Measurements from ENCODE around the gene OSBPL6. TPM values are rescaled to one million over a fixed set of nuclear protein-coding genes. Genes with fewer than 3 reads are reported as not detected.

Gene OSBPL6
- total RNA-seq, 4 donors from 2014 or later = 11.6 to 51.1 (median 40.7) TPM

DNA sequence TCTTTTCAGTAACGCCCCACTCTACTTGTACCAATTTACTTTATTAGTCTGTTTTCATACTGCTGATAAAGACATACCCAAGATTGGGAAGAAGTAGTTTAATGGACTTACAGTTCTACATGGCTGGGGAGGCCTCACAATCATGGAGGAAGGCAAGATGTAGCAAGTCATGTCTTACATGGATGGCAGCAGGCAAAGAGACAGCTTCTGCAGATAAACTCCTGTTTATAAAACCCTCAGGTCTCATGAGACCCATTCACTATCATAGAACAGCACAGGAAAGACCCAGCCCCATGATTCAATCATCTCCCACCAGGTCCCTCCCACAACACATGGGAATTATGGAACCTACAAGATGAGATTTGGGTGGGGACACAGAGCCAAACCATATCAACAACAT, 38.8 kb upstream of the OSBPL6 start:
- peaks cover 3 to 8% of the 10 kb centered on the region in 2 donors for H3K4me1 ChIP-seq
- no peaks in the 10 kb centered on the region for H3K27me3 ChIP-seq
- in situ Hi-C loops (cut with MboI; ENCODE audit: low sequenced_read_pairs in 4 of 4) = no loop called here
- no peak overlapping the region for H3K4me3 ChIP-seq
- no peaks in the 10 kb centered on the region for H3K9me3 ChIP-seq
- no peak for DNase-seq
- TF ChIP-seq POLR2A (IDR thresholded peaks at IDR 0.05) = no peak
- TF ChIP-seq, protein P1, sequence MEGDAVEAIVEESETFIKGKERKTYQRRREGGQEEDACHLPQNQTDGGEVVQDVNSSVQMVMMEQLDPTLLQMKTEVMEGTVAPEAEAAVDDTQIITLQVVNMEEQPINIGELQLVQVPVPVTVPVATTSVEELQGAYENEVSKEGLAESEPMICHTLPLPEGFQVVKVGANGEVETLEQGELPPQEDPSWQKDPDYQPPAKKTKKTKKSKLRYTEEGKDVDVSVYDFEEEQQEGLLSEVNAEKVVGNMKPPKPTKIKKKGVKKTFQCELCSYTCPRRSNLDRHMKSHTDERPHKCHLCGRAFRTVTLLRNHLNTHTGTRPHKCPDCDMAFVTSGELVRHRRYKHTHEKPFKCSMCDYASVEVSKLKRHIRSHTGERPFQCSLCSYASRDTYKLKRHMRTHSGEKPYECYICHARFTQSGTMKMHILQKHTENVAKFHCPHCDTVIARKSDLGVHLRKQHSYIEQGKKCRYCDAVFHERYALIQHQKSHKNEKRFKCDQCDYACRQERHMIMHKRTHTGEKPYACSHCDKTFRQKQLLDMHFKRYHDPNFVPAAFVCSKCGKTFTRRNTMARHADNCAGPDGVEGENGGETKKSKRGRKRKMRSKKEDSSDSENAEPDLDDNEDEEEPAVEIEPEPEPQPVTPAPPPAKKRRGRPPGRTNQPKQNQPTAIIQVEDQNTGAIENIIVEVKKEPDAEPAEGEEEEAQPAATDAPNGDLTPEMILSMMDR (IDR thresholded peaks at IDR 0.05 in 4 of 5, conservative IDR thresholded peaks at IDR 0.05 in 1 of 5) = no peak
- H3K27ac ChIP-seq = no peak overlapping the region
- ATAC-seq = no peak
- intact Hi-C loops (cut with DNase I; ENCODE audit: low total_unique reads) = no loop called here
- H3K36me3 ChIP-seq = no peaks in the 10 kb centered on the region

DNA sequence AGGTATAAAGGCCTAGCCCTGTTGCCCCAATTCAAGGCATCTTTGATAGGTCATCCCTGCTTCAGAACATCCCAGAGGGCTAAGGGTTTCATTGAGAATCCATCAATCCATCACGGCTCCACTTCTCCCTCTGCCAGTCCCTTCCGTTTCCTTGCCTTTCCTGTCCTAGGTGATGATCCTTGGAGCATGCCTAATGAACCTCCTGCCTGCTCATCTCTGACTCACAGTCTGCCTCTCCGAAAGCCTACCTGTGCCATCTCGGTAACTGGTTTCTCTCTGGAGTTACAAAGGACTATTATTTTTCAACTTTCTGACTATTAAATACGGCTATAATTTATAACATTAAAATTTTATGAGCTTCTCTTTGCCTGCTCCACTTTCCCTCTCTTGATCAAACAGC, 36.7 kb upstream of the OSBPL6 start:
- Histone ChIP-seq H3K4me1 (peaks cover 0 to 5% of the 10 kb centered on the region in 2 donors), H3K4me3 (no peak overlapping the region), H3K27ac (no peak overlapping the region), H3K27me3 (no peaks in the 10 kb centered on the region), H3K9me3 (no peaks in the 10 kb centered on the region), H3K36me3 (no peaks in the 10 kb centered on the region)
- in situ Hi-C loops (cut with MboI; ENCODE audit: low sequenced_read_pairs in 4 of 4) (no loop called here), intact Hi-C loops (cut with DNase I; ENCODE audit: low total_unique reads) (no loop called here)
- ATAC-seq (no peak), DNase-seq (no peak)
- TF ChIP-seq, protein P1 (IDR thresholded peaks at IDR 0.05 in 4 of 5, conservative IDR thresholded peaks at IDR 0.05 in 1 of 5) = no peak
- TF ChIP-seq POLR2A (IDR thresholded peaks at IDR 0.05) = no peak

DNA sequence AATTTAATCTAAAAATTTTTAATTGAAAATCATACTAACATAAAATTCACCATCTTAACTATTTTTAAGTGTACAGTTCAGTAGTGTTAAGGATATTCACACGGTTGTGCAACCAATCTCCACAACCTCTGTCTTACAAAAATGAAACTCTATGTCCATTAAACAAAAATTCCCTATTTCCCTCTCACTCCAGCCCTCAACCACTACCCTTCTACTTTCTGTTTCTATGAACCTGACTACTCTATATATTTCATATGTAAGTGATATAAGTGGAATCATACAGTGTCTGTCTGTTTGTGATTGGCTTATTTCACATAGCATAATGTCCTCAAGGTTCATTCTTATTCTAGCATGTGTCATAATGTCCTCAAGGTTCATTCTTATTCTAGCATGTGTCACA, 34.3 kb upstream of the OSBPL6 start:
- in situ Hi-C loops (cut with MboI; ENCODE audit: low sequenced_read_pairs in 4 of 4) = no loop called here
- H3K27me3 ChIP-seq = no peaks in the 10 kb centered on the region
- H3K27ac ChIP-seq = no peak overlapping the region
- DNase-seq (no peak), ATAC-seq (no peak)
- H3K9me3 ChIP-seq = no peaks in the 10 kb centered on the region
- H3K4me3 ChIP-seq = no peak overlapping the region
- no peaks in the 10 kb centered on the region for H3K4me1 ChIP-seq
- no peaks in the 10 kb centered on the region for H3K36me3 ChIP-seq
- no peak for TF ChIP-seq POLR2A (IDR thresholded peaks at IDR 0.05)
- TF ChIP-seq, protein P1 (IDR thresholded peaks at IDR 0.05 in 4 of 5, conservative IDR thresholded peaks at IDR 0.05 in 1 of 5) = no peak
- intact Hi-C loops (cut with DNase I; ENCODE audit: low total_unique reads) = no loop called here

DNA sequence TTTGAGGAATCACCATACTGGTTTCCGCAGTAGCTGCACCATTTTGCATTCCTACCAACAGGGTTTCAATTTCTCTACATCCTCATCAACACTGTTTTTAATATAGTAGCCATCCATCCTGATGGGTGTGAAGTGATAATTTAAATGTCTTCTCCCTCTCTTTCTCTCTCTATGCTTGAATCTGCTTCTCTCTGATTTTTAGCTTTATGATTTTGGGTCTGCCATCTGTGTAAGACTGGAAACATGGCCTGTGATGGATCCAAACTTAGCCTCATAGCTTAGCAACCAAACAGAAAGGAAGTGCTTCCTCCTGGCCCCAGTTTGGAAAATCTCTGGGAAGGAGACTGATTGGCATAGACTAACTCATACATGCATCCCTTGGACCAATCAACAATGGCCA, 33.7 kb upstream of the OSBPL6 start:
- intact Hi-C loops (cut with DNase I; ENCODE audit: low total_unique reads) (no loop called here), in situ Hi-C loops (cut with MboI; ENCODE audit: low sequenced_read_pairs in 4 of 4) (no loop called here)
- no peak overlapping the region for H3K27ac ChIP-seq
- no peak for DNase-seq
- no peaks in the 10 kb centered on the region for H3K4me1 ChIP-seq
- H3K9me3 ChIP-seq = no peaks in the 10 kb centered on the region
- no peak for ATAC-seq
- H3K36me3 ChIP-seq = no peaks in the 10 kb centered on the region
- no peak for TF ChIP-seq POLR2A (IDR thresholded peaks at IDR 0.05)
- TF ChIP-seq, protein P1 (IDR thresholded peaks at IDR 0.05 in 4 of 5, conservative IDR thresholded peaks at IDR 0.05 in 1 of 5) = no peak
- no peak overlapping the region for H3K4me3 ChIP-seq
- no peaks in the 10 kb centered on the region for H3K27me3 ChIP-seq

DNA sequence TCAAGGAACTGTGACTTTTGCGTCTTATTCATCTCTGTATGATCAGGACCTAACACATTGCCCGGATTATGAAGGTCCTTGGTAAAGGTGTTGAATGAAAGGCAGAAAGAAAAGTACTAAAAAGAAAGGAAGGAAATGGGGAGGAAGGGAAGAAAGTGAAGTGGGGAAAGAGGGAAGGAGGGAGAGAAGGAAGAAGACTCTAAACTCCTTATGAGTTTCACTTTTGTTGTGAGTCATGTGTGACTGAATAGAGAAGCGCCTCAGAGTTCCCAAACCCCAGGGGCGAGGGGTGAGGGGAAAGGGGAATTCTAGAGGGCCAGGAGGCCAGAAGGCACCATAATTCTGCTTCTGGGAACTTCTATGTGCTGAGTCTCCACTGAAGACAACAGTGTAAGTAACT, 30.9 kb upstream of the OSBPL6 start:
- in situ Hi-C loops (cut with MboI; ENCODE audit: low sequenced_read_pairs in 4 of 4) = no loop called here
- no peak overlapping the region for H3K4me3 ChIP-seq
- H3K27ac ChIP-seq = no peak overlapping the region
- no peaks in the 10 kb centered on the region for H3K36me3 ChIP-seq
- ATAC-seq (no peak), DNase-seq (no peak)
- intact Hi-C loops (cut with DNase I; ENCODE audit: low total_unique reads) = no loop called here
- H3K27me3 ChIP-seq = no peaks in the 10 kb centered on the region
- H3K9me3 ChIP-seq = no peaks in the 10 kb centered on the region
- TF ChIP-seq, protein P1 (IDR thresholded peaks at IDR 0.05 in 4 of 5, conservative IDR thresholded peaks at IDR 0.05 in 1 of 5) = no peak
- TF ChIP-seq POLR2A (IDR thresholded peaks at IDR 0.05) = no peak
- H3K4me1 ChIP-seq = no peaks in the 10 kb centered on the region

Data from gastrocnemius medialis (tissue), 4 donors.